Measurements from ENCODE around the gene WIPF3.

GRCh38 chr7:29955799-29956486 lies 149.6 kb downstream of the WIPF3 start:
- no peak for TF ChIP-seq POLR2A (IDR thresholded peaks at IDR 0.05; ENCODE audit: low read depth, low read length)
- no peak for TF ChIP-seq TAF1 (IDR thresholded peaks at IDR 0.05; ENCODE audit: low read depth, low read length)
- no peak for TF ChIP-seq POLR2AphosphoS5 (IDR thresholded peaks at IDR 0.05; ENCODE audit: low read depth, low read length)
- no peak for TF ChIP-seq POU2F2 (IDR thresholded peaks at IDR 0.05; ENCODE audit: low read depth, low read length)
- TF ChIP-seq PAX5 (IDR thresholded peaks at IDR 0.05; ENCODE audit: insufficient read depth, low read length, severe bottlenecking) = no peak
- peak; percentile 40; the same call in 1 of the 2 replicates for TF ChIP-seq SPI1 (IDR thresholded peaks at IDR 0.05; ENCODE audit: low read depth, low read length)

All from GM12891 (cell line).